Measurements from ENCODE around the gene CYS1.

Gene CYS1

DNA sequence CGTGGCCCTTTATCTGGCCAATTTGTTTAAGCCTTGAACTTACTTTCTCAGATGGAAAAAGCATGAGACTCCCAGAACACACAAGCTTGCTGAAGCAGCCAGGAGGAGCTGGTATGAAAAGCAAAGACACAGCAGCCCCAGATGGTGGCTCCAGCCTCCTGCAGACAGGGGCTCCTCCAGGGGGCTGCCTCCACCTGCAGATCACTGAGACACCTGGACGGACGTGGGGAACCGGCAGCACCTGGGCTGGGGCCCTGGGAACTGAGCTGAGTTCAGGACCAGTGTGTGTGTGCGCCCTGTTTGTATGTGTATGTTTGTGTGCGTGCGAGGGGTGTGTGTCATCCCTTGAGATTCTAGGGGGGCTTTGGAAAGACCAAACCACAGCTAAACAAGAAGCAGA, 8.6 kb downstream of the CYS1 start:
- no peak for DNase-seq (ENCODE audit: low read depth)

DNA sequence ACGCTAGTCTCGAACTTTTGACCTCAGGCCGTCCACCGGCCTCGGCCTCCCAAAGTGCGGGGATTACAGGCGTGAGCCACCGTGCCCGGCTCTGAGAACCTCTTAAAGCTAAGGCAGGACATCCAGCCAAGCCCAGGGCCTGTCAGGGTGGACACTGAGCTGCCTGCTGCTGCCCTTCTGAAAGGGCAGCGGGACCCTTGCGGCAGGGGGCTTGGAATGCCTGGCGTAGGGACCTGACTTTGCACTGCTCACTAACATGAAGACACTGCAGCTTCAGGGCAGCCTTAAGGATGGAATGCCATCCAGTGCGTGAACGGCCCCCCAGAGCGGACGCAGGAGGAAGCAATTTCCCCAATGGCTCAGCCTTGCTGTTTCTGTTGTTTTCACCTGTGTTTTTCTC, 9.0 kb downstream of the CYS1 start:
- no peak for DNase-seq (ENCODE audit: low read depth)

GRCh38 chr2:10067881-10068280, 12.3 kb downstream of the CYS1 start:
- DNase-seq (ENCODE audit: low read depth): no peak

GRCh38 chr2:10067330-10067729, 12.9 kb downstream of the CYS1 start:
- DNase-seq (ENCODE audit: low read depth): no peak

GRCh38 chr2:10065773-10066055, 14.5 kb downstream of the CYS1 start:
- no peak for DNase-seq (ENCODE audit: low read depth)

DNA sequence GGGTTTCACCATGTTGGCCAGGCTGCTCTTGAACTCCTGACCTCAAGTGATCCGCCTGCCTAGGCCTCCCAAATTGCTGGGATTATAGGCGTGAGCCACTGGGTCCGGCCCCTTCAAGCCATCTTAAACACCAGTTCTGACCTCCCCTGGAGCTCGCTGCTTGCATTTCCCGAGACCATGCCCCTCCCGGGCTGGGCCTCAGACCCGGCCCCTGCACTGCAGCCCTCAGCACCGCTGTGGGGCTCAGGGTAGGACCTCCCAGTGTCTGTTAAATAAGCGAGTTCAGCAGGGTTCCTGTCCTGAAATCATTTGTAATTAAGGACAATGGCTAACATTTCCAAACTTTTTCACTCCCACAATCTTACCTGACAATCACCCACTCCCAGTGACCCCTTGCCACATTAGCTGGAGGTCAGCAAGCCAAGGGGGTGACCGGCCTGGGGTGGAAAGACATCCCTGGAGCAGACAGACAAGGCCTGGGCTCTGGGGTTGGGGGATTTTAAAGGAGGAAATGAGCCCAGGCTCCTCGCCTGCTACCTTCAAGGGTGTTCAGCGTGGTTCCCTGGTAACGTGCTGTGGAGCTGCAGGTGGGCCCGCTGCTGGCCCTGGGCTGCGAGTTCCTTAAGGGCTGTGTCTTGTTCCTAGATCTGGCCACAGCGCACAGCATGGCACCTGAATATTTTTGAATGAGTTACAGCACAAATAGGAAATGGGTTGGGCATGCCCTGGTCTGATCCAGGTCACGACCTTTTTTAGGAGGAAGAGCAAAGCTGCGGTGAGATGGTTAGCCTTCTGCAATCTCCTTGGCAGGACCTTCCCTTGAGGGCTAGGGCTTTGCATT, 15.1 kb downstream of the CYS1 start:
- DNase-seq (ENCODE audit: low read depth): no peak

- no peak for DNase-seq (ENCODE audit: low read depth)
These were observed 16.6 kb downstream of the CYS1 start for GRCh38 chr2:10063566-10063965.

GRCh38 chr2:10062931-10063365, 17.3 kb downstream of the CYS1 start:
- DNase-seq (ENCODE audit: low read depth): no peak

GRCh38 chr2:10061221-10061925, 18.8 kb downstream of the CYS1 start:
- no peak for DNase-seq (ENCODE audit: low read depth)

- DNase-seq (ENCODE audit: low read depth): no peak
These were observed 20.5 kb downstream of the CYS1 start for GRCh38 chr2:10059552-10060335.

GRCh38 chr2:10059016-10059351, 21.2 kb downstream of the CYS1 start:
- DNase-seq (ENCODE audit: low read depth): no peak

GRCh38 chr2:10058251-10059015, 21.8 kb downstream of the CYS1 start:
- DNase-seq (ENCODE audit: low read depth): no peak

GRCh38 chr2:10057231-10058107, 22.7 kb downstream of the CYS1 start:
- peak; percentile 70 for DNase-seq (ENCODE audit: low read depth)

DNA sequence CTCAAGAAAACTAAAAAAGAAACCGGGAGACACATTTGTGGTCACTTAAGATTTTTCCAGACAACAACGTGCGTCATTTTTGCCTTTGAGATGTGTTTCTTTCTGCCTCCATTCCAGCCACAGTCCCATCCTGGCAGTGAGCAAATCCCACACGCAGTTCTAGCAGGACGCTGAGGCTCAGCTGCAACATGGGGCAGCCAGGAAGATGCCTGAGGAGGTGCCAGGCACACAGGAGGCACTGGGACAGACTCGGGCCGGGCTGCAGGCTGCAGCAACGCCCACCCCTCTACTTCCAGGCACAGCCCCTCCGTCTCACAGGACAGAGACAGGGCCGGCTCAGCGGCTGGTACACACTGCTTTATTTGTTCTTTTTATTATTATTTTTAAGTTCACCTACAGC, 23.8 kb downstream of the CYS1 start:
- DNase-seq (ENCODE audit: low read depth): no peak

DNA sequence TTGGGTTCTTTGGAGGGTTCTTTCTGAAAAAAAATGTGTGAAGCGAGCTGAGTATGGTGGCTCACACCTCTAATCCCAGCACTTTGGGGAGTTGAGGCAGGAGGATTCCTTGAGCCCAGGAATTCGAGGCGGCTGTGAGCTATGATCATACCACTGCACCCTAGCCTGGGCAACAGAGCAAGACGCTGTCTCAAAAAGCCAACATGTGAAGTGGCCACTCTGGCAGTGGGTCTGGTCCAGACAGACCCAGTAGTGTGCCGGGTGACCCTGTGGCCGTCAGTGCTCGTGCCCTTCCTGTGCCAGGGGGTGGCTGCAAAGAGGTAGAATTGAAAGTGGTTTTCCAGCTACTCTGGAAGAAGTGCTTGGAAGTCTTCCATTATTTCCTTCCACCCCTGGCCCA, 25.2 kb downstream of the CYS1 start:
- DNase-seq (ENCODE audit: low read depth): no peak

- DNase-seq (ENCODE audit: low read depth): no peak
These were observed 25.8 kb downstream of the CYS1 start for GRCh38 chr2:10054424-10054823.

- no peak for DNase-seq (ENCODE audit: low read depth)
These were observed 26.9 kb downstream of the CYS1 start for GRCh38 chr2:10053351-10053750.

- no peak for DNase-seq (ENCODE audit: low read depth)
These were observed 28.0 kb downstream of the CYS1 start for GRCh38 chr2:10052216-10052615.

DNA sequence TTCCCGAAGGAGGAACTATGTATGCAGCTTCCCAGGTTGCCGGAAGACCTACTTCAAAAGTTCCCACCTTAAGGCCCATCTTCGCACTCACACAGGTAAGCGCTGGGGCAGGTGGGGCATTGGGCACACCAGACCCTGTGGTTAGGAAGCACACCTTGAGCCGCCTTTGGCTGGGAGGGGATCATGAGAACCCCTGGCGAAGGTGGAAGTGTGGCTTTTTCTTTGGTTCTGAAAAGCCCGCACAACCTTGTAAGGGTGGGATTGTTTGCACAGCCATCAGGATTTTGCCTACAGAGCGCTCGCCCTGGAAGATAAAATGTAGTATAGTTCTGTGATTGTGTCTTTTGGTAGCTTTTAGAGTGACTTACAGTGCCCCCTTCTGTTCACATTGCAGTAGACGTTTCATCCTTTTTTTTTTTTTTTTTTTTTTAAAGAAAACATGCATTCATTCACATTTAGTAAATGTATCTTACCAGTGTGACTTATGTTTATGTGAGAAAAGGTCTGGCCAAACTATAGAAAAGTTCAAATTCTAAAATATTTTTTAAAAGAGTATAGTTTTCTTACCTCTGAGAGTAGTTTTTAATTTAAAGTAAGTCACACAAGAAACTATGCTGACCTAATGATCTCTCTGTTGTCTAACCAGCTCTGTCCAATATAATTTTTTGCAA, 31.6 kb downstream of the CYS1 start:
- DNase-seq (ENCODE audit: low read depth): no peak

GRCh38 chr2:10047616-10048500, 32.4 kb downstream of the CYS1 start:
- DNase-seq (ENCODE audit: low read depth): no peak
